Skin epidermis (tissue), 12 donors: Measurements from ENCODE around the gene PDXP.
A peak's percentile ranks its signal among the peaks of the same experiment; 100 is the strongest.

Experiments used
- H3K27ac ChIP-seq, 21 experiments: fragments of 200-600 bp; sonication (generic) in 11 of 21; one replicate each; pipeline ENCODE4 v1.5.0; 2020; ENCODE audit warnings: mild to moderate bottlenecking in 3 of 21, inconsistent platforms in 2 of 21, moderate library complexity in 2 of 21
- H3K4me3 ChIP-seq, 7 experiments: fragments of 200-600 bp; sonication (generic) in 2 of 7; one replicate each; pipeline ENCODE4 v1.5.0; 2020; ENCODE audit warnings: inconsistent platforms in 2 of 7, mild to moderate bottlenecking in 2 of 7, moderate library complexity in 1 of 7

The PDXP gene, protein sequence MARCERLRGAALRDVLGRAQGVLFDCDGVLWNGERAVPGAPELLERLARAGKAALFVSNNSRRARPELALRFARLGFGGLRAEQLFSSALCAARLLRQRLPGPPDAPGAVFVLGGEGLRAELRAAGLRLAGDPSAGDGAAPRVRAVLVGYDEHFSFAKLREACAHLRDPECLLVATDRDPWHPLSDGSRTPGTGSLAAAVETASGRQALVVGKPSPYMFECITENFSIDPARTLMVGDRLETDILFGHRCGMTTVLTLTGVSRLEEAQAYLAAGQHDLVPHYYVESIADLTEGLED

DNA sequence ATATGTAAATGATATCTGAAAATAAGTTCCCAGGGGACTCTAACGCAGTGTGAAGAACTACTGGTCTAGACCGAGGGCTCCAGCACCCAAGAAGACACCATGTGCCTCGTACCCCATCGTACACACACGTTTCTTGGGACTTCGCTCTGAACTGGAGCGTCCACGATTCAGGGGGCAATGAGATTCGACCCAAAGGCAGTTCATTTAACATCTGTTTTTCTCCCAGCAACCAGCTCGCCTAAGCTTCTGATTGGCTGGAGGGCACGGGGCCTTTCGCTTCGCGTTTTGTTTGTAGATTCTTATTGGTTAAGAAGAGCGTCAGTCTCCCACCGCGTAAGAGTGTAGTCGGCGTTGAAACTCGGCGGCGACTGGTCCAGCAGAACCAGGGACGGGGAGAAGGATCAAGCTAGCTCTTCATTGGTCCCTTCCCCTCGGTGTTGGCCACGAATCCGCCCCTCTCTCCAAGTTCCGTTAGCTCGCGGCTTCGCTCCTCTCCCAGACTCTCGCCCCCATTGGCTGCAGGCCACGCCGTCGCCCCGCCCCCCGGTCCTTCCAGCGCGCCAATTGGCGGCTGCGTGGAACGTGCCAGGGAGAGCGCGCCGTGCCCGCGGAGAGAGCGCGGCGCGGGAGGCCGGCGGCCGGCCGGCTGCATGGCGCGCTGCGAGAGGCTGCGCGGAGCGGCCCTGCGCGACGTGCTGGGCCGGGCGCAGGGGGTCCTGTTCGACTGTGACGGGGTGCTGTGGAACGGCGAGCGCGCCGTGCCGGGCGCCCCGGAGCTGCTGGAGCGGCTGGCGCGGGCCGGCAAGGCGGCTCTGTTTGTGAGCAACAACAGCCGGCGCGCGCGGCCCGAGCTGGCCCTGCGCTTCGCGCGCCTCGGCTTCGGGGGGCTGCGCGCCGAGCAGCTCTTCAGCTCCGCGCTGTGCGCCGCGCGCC, at the start of gene PDXP:
Gene PDXP (plus strand): TSS at position 591 of the 933 bp plus-strand sequence. CDS start 60 bp downstream, at position 651.
- Histone ChIP-seq H3K27ac (peak within 1 kb of the TSS in 19 of 21 experiments; percentile 19 to 81 (median 60)), H3K4me3 (peak within 1 kb of the TSS; percentile 32 to 71 (median 46))

DNA sequence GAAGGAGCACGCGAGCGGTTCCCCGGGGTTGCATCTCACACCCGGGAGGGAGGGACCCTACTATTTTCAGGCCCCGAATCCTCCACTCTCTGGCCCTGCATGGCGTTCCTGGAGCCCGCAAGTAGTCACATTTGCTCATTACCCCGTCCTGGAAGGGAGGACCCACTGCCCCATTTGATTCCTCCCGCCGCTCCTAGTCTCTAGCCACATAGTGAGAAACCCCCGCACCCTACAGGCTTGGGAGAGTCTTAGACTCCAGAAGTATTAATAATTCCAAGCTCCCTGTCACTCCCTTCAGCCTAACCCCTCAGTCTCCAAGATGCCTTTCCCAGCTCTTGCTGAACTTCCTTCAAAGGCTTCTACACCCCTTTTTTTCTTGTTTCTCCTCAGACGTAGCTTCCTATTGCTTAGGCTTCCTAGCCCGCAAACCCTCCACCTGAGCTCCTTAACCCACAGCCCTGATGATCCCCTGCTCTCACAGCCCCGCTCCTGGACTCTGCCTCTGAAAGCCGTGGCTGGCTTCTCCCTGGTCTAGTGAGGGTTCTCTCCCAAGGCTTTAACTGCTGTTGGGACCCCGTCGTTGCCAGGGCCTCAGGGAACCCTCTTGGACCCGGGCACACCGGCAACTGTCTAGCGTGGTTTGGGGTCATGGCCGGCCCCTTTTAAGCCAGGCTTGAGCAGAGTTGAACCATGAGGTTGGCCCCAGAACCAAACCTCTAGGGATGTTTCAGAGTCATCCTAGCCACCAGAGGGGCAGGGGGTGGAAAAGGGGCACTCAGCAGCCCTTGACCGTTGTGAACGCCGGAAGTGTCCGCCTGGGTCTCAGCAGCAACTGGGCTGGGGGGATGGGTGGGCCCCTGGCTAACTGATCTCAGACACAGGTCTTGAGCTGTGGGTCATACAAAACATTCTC, 49.0 kb upstream of the PDXP start:
- H3K4me3 ChIP-seq, result peak overlapping the region; percentile 61 to 98 (median 92)
- peak overlapping the region; percentile 80 to 98 (median 93) for H3K27ac ChIP-seq

DNA sequence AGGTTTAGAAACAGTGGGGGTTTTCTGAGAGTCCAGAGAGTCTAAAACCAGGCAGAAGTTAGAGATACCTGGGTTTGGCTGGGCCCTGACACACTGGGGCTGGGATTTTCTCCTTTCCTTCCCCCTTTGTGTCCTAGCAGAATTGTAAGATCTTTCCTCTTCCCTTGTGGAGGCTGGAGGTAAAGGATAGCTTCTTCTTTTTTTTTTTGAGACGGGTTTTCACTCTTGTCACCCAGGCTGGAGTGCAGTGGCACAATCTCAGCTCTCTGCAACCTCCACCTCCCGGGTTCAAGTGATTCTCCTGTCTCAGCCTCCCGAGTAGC, 48.4 kb upstream of the PDXP start:
- H3K4me3 ChIP-seq, result peak overlapping the region in 6 of 7 experiments; percentile 61 to 98 (median 92)
- peak overlapping the region in 20 of 21 experiments; percentile 80 to 98 (median 94) for H3K27ac ChIP-seq

DNA sequence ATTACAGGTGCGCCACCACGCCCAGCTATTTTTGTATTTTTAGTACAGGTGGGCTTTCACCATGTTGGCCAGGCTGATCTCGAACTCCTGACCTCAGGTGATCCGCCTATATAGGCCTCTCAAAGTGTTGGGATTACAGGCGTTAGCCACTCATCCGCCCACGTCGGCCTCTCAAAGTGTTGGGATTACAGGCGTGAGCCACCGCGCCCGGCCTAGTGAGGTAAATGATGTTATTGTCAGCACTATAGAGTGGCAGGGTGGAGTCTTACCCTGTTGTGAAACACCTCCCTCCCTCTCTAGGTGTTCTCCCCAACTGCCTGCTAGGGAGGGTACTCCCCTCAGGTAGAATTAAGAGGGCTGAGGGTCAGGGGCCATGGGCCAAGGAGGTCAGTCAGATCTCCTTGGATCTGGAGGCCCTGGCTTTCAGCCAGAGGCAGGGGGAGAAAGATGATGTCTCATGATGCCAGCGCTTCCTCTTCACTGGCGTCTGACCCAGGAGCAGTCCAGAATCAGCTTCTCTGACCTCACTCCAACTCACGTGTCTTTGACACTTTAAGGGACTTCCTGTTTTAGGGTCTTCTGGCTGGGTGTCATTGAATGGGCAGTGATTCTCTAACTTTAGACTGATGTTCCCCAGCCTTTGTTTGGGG, 47.9 kb upstream of the PDXP start:
- Histone ChIP-seq H3K27ac (peak overlapping the region in 18 of 21 experiments; percentile 40 to 98 (median 93)), H3K4me3 (peak overlapping the region in 2 of 7 experiments; percentile 61 to 91)

DNA sequence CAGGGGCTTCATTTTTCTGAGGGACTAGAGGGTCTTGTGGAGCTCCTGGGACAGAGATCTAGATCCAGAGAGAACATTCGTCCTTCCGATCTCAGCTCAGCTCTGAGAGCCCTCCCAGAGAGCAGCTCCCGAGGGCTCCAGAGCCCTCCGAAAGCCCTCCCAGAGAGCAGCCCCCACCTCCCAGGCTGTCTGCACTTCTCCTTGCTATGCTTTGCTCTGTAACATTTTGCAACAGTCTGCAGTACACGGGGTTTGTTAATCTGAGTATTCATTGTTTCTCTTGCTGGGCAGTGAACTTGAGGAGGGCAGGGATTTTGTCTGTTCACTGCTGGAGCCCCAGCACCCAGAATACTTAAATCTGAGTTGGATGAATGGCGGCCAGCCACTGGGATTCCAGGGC, 47.3 kb upstream of the PDXP start:
- peak overlapping the region in 18 of 21 experiments; percentile 13 to 98 (median 92) for H3K27ac ChIP-seq
- no peak overlapping the region for H3K4me3 ChIP-seq

DNA sequence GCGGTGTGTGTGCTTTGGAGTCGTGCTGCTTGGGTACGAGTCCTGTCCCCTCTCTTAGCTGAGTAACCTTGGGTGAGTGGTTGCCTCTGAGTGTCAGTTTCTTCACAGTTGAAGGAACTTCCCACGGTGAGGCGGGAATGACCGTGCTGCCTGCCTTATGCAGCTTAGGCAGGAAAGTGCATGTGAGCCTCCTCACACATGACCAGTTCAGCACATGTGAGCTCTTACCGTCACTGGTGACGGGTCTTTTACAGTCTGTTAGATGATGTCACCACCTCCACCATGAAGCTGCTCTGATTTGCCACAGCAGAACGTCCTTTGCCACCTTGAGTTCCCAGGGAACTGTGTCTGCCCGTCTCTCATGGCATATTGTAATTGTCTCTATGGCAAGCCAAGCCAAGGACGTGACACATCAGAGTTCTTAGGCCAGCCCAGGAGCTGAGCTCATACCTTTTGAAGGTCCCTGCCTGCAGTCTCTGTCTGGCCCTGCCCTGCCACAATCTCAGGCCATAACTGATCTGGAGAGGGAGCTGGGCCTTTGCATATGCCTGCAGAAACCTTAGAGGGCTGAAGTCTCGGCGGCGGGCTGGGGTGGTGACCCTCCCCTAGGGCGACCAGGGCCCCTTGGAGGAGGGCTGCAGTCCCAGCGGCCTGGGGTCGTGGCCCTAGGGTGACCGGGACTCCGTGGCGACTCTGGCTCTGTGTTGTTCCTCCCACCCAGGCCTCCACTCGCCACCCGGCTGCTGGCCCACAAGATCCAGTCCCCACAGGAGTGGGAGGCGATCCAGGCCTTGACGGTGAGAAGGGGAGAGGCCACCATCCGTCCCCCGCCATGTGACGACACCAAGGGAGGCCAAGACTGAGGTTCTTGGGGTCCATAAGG, 42.1 kb upstream of the PDXP start:
- Histone ChIP-seq H3K4me3 (no peak overlapping the region), H3K27ac (no peak overlapping the region)

DNA sequence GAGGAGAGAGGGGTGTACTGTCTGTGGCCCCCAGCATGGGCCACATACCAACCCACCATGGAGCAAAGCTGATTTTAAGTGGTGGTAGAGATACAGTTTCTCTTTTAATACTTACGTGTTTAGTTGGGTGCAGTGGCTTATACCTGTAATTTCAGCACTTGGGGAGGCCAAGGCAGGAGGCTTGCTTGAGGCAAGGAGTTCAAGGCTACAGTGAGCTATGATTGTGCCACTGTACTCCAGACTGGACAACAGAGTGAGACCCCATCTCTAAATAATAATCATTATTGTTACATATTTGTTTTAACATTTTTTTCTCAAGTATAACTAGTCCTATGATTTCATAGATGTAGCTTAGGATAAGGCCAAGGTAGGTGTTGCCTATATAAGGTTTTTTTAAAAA, 41.1 kb upstream of the PDXP start:
- Histone ChIP-seq H3K27ac (peak overlapping the region in 1 of 21 experiments; percentile 75), H3K4me3 (no peak overlapping the region)

DNA sequence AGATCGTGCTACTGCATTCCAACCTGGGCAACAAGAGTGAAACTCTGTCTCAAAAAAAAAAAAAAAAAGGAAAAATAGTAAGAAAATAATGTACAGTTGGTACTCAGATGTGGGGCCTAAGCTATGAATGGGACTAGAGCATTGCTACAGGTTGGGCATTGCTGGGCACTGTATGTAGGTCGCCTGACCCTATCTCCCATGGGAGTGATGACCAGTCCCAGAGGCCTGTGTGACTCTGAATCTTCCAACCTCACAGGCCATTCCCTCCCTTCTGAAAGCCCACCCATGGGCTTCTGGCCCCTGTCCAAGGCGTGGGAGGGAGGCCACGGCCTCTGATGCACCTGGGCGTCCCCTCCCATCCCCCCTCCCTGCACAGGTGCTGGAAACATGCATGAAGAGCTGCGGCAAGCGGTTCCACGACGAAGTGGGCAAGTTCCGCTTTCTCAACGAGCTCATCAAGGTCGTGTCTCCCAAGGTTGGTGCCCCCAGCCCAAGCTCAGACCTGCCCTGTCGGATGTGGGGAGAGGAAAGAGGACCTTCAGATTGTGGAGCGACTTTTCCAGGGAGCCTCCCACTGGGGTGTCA, 40.4 kb upstream of the PDXP start:
- Histone ChIP-seq H3K27ac (peak overlapping the region in 1 of 21 experiments; percentile 75), H3K4me3 (no peak overlapping the region)

DNA sequence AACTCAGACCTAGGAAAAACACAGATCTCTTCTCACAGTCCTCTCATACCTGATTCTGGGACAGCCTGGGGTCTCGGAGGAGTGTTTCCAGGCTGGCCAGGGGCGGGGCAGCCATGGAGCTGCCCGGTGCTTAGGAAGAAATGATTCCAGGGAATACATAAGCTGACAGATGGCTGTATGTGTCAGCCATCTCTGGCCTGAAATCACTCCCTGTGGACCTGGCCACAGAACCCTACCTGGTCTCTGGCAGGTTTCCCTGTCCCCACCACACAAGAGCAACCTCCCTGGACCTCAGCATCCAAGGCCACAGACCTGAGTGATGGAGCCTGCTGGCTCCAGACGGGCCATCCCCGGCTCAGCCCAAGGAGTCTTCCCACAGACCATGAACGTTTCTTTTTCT, 39.8 kb upstream of the PDXP start:
- Histone ChIP-seq H3K4me3 (no peak overlapping the region), H3K27ac (peak overlapping the region in 1 of 21 experiments; percentile 75)

DNA sequence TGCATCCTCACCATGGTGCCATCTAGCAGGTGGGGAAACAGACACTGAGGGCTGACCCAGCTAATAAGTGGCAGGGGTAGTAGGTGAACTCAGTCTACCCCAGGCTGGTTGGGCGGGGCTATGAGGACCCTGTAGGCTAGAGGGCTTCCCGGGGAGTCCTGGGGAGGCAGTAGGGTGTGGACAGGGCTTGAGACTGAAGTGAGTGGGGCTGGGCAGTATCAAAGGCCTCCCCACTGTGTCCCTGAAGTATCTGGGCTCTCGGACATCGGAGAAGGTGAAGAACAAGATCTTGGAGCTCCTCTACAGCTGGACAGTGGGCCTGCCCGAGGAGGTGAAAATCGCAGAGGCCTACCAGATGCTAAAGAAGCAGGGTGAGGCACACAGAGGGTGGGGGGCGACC, 38.5 kb upstream of the PDXP start:
- no peak overlapping the region for H3K4me3 ChIP-seq
- H3K27ac ChIP-seq, result no peak overlapping the region

DNA sequence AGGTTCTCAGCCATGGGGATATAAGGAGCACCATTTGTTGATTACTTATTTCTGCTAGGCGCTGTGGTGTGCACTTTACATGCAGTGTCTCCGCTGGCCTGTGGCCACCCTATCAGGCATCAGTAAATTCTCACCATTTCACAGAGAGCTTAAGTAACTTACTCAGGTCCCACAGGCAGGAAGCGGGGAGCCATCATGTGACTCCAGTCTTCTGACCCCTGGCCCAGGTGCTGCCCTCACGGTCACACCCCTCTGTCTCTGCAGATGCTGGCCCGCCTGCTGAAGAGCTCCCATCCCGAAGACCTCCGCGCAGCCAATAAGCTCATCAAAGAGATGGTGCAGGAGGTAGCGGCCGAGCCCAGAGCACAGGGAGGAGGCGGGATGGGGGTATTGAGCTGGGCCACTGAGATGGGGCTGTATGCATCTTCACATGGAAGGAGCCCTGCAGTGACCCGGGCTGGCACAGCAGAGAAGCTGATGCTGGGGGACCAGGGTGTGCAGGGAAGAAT, 37.1 kb upstream of the PDXP start:
- H3K4me3 ChIP-seq, result no peak overlapping the region
- no peak overlapping the region for H3K27ac ChIP-seq

DNA sequence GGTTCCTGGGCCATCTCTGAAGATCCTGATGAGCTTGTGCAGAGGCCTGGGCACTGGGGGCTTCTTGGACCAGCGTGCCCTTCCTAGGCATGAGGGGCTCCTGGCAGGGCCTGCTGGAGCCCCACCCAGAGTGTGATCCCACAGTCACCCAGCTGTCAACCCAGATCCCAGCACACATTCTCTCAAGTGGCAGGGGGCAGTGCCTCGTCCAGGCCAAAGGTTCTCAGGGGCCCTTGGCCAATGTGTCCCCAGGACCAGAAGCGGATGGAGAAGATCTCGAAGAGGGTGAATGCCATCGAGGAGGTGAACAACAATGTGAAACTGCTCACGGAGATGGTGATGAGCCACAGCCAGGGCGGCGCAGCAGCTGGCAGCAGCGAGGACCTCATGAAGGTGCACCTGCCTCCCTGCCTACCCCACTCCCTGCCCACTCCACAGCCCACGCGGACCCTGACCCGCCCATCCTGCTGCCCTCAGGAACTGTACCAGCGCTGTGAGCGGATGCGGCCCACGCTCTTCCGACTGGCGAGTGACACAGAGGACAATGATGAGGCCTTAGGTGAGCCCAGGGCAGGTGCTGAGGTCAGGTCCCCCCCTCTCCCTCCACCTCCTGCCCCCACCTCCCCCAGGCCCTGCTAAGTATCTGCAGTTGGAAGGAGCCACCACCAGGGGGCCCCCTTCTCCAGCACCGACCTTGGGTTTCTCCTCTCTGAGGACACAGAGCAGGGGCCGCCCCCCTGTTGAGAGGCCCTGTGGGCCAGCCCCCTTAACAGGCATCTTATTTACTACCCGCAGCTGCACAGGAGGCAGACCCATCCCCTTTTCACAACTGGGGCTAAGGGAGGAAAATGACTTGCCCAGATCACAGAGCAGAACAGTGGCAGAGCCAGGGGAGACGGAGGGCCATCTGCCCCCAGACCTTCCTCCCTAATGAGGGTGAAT, 35.2 kb upstream of the PDXP start:
- no peak overlapping the region for H3K4me3 ChIP-seq
- H3K27ac ChIP-seq, result peak overlapping the region in 13 of 21 experiments; percentile 1 to 79 (median 47)

DNA sequence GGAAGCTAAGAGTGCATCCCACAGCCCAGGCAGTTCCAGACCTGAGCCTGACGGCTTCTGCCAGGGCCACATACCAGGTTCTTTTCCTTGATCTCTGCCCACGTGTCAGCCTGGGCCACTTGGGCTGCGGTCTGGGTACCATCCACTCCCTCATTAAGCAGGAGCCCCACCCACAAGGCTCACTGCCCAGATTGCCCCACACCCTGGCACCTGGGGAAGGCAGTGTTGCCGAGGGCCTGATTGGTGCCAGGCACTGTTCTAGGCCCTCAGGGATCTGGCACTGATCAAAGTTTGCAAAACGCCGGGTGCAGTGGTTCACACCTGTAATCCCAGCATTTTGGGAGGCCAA, 34.5 kb upstream of the PDXP start:
- no peak overlapping the region for H3K4me3 ChIP-seq
- peak overlapping the region in 13 of 21 experiments; percentile 1 to 79 (median 47) for H3K27ac ChIP-seq

DNA sequence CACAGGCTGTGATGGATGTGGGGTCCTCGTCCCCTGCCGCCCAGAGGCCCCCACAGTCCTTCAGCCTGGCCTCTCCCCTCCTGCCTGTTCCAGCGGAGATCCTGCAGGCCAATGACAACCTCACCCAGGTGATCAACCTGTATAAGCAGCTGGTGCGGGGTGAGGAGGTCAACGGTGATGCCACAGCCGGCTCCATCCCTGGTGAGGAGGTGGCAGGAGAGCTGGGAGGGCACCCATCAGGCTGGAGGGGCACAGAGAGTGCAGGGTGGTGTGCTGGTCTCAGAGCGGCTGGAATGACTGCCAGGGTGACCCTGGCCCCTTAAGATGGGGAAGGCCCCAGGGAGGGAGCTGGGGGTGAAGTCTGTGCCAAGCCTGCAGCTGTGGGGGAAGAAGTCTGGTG, 33.6 kb upstream of the PDXP start:
- Histone ChIP-seq H3K4me3 (no peak overlapping the region), H3K27ac (peak overlapping the region in 8 of 21 experiments; percentile 9 to 93 (median 66))

DNA sequence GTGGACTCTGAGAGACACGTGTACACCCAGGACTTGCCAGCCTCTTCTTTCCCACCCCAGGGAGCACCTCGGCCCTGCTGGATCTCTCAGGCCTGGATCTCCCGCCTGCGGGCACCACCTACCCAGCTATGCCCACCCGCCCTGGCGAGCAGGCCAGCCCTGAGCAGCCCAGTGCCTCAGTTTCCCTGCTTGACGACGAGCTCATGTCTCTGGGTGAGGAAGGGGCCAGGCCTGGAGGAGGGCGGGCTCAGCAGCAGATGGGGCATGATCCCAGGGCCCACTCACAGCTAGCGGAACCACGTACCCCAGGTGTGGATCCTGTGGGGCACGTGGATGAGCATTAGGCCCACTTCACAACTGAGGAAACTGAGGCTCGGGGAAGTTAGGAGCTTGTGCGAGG, 32.8 kb upstream of the PDXP start:
- no peak overlapping the region for H3K4me3 ChIP-seq
- peak overlapping the region in 18 of 21 experiments; percentile 0 to 93 (median 70) for H3K27ac ChIP-seq

DNA sequence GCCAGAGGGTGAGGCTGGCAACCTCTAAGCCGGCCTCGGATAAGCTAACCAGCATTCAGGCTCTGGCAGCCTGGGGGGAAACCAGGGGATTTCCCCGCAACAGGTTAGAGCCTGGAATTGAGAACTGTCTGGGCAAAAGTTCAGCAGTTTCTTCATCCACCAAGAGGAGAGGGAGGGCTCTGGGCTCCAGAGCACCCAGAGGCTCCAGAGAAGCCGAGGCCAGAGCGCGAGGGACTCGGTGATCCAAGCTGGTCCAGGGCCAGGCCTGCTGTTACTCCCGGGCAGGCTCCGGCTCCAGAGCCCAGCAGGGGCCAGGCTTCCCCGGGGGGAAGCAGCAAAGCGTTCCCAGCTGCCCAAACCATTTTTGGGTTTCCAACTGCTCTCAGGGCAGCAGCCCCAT, 32.4 kb upstream of the PDXP start:
- Histone ChIP-seq H3K4me3 (no peak overlapping the region), H3K27ac (peak overlapping the region in 20 of 21 experiments; percentile 0 to 93 (median 62))
